ENCODE measurements around the gene HLA-DQA2. TPM values are rescaled to one million over a fixed set of nuclear protein-coding genes. Genes with fewer than 3 reads are reported as not detected.

HLA-DQA2 gene
- total and polyA plus RNA-seq, 4 donors = 0.16 to 0.32 (median 0.23) TPM; not detected in 1

DNA sequence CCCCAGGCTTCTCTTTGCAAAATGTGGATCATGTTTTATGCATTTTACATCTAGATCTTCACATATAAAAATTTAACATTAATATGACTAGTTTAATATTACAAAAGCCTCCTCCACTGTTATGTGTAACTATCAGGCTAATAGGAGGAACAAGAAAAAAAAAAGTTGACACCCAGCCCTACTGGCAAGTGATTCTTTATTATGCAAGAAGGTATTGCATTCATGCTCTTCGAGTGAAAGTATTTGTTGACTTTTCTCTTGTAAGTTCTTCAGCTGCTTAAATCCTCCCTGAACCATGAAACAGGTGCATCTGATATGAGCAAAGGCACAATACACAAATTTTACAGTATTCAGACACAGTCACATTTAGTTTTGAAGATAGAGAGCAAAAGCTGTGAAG, 22.9 kb downstream of the HLA-DQA2 start (continued):
- TF ChIP-seq NR2F2 (IDR thresholded peaks at IDR 0.05) (no peak), TAF1 (conservative IDR thresholded peaks at IDR 0.05) (no peak), HNF4A (conservative IDR thresholded peaks at IDR 0.05) (no peak), FOXA1 (IDR thresholded peaks at IDR 0.05) (no peak)
- TF ChIP-seq, protein P1, sequence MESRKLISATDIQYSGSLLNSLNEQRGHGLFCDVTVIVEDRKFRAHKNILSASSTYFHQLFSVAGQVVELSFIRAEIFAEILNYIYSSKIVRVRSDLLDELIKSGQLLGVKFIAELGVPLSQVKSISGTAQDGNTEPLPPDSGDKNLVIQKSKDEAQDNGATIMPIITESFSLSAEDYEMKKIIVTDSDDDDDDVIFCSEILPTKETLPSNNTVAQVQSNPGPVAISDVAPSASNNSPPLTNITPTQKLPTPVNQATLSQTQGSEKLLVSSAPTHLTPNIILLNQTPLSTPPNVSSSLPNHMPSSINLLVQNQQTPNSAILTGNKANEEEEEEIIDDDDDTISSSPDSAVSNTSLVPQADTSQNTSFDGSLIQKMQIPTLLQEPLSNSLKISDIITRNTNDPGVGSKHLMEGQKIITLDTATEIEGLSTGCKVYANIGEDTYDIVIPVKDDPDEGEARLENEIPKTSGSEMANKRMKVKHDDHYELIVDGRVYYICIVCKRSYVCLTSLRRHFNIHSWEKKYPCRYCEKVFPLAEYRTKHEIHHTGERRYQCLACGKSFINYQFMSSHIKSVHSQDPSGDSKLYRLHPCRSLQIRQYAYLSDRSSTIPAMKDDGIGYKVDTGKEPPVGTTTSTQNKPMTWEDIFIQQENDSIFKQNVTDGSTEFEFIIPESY (IDR thresholded peaks at IDR 0.05) = no peak

DNA sequence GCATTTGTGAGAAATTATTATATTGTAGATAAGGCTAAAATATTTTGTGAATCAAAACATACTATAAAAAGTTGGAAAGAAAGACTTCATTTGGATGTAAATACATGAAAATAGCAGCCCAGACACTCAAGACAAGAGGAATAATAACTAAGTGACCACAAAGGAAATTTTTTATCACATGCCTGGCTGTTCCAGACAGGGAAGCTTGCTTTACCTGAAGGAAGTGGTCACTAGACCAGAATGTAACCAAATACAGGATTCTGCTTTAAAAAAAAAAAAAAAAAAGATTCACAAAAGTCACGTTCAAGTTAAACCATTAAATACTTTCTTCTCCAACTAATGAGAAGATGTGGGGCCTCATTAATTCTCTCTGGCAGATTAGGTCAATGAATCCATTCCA, 31.5 kb downstream of the HLA-DQA2 start:
- no peak overlapping the region for H3K27ac ChIP-seq (ENCODE audit: low read depth in 1 of 2, low read length in 2 of 2)
- DNase-seq (ENCODE audit: low spot score) = no peak
- H3K9me3 ChIP-seq (ENCODE audit: control insufficient read depth in 4 of 4, low read length in 3 of 4) = no peaks in the 10 kb centered on the region
- no peak overlapping the region for H3K4me3 ChIP-seq (ENCODE audit: low read depth in 1 of 3, low read length in 3 of 3)
- TF ChIP-seq, protein P2, sequence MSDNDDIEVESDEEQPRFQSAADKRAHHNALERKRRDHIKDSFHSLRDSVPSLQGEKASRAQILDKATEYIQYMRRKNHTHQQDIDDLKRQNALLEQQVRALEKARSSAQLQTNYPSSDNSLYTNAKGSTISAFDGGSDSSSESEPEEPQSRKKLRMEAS (IDR thresholded peaks at IDR 0.05) = no peak
- TF ChIP-seq, protein P3, sequence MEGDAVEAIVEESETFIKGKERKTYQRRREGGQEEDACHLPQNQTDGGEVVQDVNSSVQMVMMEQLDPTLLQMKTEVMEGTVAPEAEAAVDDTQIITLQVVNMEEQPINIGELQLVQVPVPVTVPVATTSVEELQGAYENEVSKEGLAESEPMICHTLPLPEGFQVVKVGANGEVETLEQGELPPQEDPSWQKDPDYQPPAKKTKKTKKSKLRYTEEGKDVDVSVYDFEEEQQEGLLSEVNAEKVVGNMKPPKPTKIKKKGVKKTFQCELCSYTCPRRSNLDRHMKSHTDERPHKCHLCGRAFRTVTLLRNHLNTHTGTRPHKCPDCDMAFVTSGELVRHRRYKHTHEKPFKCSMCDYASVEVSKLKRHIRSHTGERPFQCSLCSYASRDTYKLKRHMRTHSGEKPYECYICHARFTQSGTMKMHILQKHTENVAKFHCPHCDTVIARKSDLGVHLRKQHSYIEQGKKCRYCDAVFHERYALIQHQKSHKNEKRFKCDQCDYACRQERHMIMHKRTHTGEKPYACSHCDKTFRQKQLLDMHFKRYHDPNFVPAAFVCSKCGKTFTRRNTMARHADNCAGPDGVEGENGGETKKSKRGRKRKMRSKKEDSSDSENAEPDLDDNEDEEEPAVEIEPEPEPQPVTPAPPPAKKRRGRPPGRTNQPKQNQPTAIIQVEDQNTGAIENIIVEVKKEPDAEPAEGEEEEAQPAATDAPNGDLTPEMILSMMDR (IDR thresholded peaks at IDR 0.05; ENCODE audit: low read depth, low read length, missing input control) = no peak
- no peak for TF ChIP-seq RAD21 (IDR thresholded peaks at IDR 0.05)
- TF ChIP-seq NR2F2 (IDR thresholded peaks at IDR 0.05) = no peak
- TF ChIP-seq FOXA1 (IDR thresholded peaks at IDR 0.05) = no peak
- WGBS = 35% methylated on average over 1 of the region's 1 CpG
- no peaks in the 10 kb centered on the region for H3K36me3 ChIP-seq (ENCODE audit: control insufficient read depth in 4 of 4, insufficient read depth in 3 of 4, low read depth in 1 of 4, low read length in 3 of 4)
- no peak overlapping the region for H3K9ac ChIP-seq (ENCODE audit: low read depth in 1 of 2, low read length in 2 of 2)
- peaks cover 2 to 4% (median 4%) of the 10 kb centered on the region in 4 donors for H3K27me3 ChIP-seq (ENCODE audit: control insufficient read depth in 4 of 4, insufficient read depth in 4 of 4, low read length in 3 of 4)
- no peaks in the 10 kb centered on the region for H3K4me1 ChIP-seq (ENCODE audit: control insufficient read depth in 4 of 4, insufficient read depth in 4 of 4, low read length in 3 of 4)

DNA sequence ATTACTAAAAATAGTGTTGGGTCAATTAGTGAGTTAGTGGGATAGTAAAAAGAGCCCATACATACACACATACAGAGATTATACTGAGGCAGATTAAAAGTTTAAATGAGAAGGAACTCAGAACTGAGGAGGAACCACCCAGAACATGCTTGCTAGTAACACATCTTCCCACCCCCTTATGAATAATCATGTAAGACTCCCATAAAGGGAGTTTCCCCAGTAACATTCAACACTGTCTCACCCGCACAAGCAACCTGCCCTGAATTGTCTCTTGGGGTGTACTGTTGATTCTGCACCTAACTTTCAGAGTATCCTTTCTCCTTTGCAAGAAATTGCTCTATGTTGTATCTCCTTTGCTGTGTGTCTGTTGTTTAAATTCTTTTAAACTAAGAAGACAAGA, 33.2 kb downstream of the HLA-DQA2 start:
- WGBS = 67% methylated on average over 1 of the region's 1 CpG

More for the DNA sequence above, 33.2 kb downstream of the HLA-DQA2 start:
- Histone ChIP-seq H3K36me3 (ENCODE audit: control insufficient read depth in 4 of 4, insufficient read depth in 3 of 4, low read depth in 1 of 4, low read length in 3 of 4) (no peaks in the 10 kb centered on the region), H3K27me3 (ENCODE audit: control insufficient read depth in 4 of 4, insufficient read depth in 4 of 4, low read length in 3 of 4) (peaks cover 0 to 4% (median 2%) of the 10 kb centered on the region in 4 donors), H3K9ac (ENCODE audit: low read depth in 1 of 2, low read length in 2 of 2) (no peak overlapping the region), H3K4me3 (ENCODE audit: low read depth in 1 of 3, low read length in 3 of 3) (no peak overlapping the region), H3K4me1 (ENCODE audit: control insufficient read depth in 4 of 4, insufficient read depth in 4 of 4, low read length in 3 of 4) (no peaks in the 10 kb centered on the region), H3K9me3 (ENCODE audit: control insufficient read depth in 4 of 4, low read length in 3 of 4) (no peaks in the 10 kb centered on the region), H3K27ac (ENCODE audit: low read depth in 1 of 2, low read length in 2 of 2) (no peak overlapping the region)
- DNase-seq (ENCODE audit: low spot score) = no peak
- TF ChIP-seq NR2F2 (IDR thresholded peaks at IDR 0.05) (no peak), GABPA (IDR thresholded peaks at IDR 0.05 in 1 of 2, conservative IDR thresholded peaks at IDR 0.05 in 1 of 2) (no peak), YY1 (IDR thresholded peaks at IDR 0.05) (no peak), RAD21 (IDR thresholded peaks at IDR 0.05) (no peak)
- TF ChIP-seq, protein P4, sequence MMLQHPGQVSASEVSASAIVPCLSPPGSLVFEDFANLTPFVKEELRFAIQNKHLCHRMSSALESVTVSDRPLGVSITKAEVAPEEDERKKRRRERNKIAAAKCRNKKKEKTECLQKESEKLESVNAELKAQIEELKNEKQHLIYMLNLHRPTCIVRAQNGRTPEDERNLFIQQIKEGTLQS (IDR thresholded peaks at IDR 0.05) = no peak
- TF ChIP-seq, protein P1 (IDR thresholded peaks at IDR 0.05) = no peak
- TF ChIP-seq, protein P2 (IDR thresholded peaks at IDR 0.05) = no peak

All from liver (tissue), 9 donors.